GM10266 (cell line): Measurements from ENCODE around the gene POLD4.
A peak's percentile ranks its signal among the peaks of the same experiment; 100 is the strongest.

Experiments used
- DNase-seq: peaks from one replicate; pipeline ENCODE4 v3.0.0; 2012; ENCODE audit errors: extremely low spot score
- TF ChIP-seq, protein P1 (sequence below): IDR thresholded peaks from 2 replicates; pipeline ENCODE4 v1.5.1; 2012; ENCODE audit warnings: mild to moderate bottlenecking, low read depth; ENCODE audit not compliant: control insufficient read depth, insufficient read depth; ENCODE audit errors: missing control alignments

The POLD4 gene

DNA sequence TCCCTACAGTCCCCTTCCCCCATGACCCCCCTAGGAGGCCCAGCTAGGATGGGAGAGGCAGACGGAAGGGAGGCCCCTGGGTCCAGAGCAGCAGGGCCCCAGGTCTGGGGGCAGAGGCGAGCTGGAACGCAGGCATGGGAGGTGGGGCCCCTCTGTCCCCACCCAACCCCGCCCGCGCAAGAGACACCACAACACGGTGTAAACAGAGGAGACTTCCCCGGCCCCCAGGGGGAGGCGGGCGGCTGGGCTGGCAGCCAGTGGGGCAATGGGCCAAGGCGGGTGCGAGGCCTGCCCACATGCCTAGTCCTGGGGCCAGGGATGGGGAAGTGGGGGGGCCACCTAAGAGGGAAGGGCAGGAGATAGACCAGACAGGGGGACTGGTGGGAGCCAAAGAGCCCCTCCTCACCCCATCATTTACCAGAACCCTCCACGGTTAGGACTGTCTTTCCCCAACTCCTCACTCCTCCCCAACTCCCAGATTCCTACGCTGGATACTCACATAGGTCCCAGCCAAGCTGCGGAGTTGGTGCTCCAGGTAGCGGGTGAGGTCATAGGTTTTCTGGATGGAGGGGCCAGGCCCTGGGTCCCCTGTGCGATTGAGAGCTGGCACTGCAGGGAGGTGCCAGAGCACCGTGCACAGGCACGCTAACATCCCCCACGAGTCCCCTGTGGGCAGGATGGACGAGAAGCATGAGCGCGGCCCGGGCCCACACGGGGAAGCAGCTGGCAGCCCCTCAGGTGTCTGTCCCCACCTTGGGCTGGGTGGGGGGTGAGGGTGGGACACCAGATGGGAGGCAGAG is 13.8 kb upstream of the POLD4 start:
- no peak for DNase-seq
- TF ChIP-seq, protein P1, sequence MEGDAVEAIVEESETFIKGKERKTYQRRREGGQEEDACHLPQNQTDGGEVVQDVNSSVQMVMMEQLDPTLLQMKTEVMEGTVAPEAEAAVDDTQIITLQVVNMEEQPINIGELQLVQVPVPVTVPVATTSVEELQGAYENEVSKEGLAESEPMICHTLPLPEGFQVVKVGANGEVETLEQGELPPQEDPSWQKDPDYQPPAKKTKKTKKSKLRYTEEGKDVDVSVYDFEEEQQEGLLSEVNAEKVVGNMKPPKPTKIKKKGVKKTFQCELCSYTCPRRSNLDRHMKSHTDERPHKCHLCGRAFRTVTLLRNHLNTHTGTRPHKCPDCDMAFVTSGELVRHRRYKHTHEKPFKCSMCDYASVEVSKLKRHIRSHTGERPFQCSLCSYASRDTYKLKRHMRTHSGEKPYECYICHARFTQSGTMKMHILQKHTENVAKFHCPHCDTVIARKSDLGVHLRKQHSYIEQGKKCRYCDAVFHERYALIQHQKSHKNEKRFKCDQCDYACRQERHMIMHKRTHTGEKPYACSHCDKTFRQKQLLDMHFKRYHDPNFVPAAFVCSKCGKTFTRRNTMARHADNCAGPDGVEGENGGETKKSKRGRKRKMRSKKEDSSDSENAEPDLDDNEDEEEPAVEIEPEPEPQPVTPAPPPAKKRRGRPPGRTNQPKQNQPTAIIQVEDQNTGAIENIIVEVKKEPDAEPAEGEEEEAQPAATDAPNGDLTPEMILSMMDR, result no peak

DNA sequence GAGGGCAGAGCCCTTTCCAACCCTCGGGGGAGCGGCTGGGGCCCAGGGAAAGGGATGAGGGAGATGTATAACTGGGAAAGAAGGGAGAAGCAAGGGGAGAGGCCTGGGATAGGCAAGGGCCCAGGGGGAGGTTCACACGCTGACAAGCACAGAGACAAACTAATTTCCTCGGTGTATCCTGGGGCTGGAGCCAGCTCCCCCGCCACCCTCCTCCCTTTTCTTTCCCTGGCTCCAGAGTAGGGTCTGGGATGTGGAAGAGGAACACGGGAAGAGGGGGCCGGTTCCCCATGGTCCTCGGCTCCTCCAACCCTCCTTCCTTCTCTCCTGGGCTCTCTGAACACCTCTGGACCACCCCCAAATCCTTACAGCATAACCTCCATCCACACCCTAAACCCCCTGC is 13.2 kb upstream of the POLD4 start:
- TF ChIP-seq, protein P1, result no peak
- DNase-seq, result no peak

DNA sequence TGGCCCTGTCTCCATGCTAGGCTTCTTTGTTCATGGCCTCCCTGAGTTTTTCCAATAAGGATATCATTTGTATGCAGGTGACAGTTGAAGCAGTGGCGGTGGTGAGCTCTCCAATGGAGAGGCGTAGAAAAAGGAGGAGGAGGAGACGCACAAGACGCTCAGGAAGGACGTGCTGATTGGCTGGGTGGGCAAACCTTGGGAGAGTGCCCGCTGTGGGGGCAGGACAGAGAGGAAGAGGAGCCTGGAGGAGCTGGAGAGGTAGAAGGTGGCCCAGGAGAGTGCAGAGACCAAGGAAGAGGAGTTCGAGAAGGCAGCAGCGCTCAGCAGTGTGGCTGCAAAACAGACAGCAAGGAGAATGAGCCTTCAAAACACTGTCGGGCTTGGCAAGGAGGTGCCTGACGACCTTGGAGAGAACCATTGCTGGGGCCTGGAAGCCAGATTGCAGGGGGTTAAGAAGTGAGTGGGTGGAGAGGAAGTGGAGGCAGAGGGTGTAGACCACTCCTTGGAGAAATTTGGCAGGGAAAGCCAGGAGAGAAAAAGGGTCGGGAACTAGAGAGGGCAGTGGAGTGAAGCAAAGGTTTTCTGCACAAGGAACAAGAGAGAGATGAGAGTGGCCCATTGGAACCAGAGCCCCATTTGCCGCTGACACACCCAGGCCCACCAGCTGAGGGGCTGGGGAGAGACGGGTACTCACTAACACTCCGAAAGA is 12.5 kb upstream of the POLD4 start:
- TF ChIP-seq, protein P1, result no peak
- no peak for DNase-seq

DNA sequence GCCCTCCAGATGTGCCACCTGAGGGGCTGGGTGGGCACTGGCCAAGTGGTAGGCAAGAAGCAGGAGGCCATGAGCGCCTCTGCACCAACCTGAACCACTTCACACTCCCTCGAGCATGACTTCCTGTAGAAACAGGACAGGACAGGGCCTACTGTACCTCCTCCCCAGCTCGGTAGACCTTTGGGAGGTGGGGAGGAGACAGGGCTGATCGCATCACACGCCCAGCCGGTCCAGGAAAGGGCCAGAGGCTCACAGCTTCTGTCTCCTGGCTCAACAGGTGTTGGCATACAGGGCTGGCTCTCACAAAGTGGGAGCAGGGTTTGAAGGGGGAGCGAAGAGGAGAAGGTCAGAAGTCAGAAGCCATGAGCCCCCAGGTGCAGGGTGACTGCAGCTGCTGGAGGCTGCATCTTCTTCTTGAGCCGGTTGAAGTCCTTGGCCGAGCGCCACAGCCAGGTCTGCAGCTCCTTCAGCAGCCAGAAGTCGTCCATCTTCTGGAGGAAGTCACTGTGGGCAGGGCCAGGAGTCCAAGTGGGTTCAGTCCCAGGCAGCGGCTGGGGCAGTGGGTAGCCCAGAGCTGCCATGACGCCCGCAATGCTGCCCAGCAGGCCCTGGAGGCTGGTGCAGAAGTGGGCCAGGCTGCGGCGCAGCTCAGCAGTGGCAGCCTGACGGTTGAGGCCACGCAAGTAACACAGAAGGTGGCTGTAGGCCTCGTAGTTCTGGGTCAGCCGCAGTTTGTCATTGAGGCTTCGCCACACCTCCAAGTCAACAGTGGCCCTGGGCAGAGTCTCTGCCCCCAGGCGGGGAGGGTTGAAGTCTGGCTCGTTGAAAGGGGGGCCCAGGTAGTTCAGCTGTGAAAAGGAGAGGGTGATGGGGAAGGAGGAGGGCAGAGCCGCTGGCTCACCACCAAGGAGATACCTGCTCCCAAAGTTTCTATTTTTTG is 11.7 kb upstream of the POLD4 start:
- TF ChIP-seq, protein P1, result no peak

DNA sequence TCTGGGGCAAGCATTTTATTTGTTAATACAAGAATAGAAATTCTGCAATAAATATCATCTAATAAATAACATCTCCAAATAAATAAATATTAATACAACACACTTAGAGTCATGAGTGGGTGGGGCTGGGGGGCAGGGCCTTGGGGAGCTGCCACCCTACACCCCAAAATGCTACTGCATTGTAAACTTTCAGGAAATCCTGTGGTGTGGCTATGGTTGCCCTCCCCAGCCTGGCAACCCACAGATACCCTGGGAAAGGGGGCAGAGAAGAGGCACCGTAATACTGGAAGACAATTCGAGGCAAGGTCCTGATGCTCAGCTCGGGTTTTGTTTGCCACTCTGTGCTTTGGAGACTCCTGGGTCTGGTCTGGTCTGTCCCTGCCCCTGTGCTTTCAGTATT is 10.8 kb upstream of the POLD4 start:
- DNase-seq, result no peak
- TF ChIP-seq, protein P1, result no peak

More for the DNA sequence above, 11.7 kb upstream of the POLD4 start:
- DNase-seq, result no peak

DNA sequence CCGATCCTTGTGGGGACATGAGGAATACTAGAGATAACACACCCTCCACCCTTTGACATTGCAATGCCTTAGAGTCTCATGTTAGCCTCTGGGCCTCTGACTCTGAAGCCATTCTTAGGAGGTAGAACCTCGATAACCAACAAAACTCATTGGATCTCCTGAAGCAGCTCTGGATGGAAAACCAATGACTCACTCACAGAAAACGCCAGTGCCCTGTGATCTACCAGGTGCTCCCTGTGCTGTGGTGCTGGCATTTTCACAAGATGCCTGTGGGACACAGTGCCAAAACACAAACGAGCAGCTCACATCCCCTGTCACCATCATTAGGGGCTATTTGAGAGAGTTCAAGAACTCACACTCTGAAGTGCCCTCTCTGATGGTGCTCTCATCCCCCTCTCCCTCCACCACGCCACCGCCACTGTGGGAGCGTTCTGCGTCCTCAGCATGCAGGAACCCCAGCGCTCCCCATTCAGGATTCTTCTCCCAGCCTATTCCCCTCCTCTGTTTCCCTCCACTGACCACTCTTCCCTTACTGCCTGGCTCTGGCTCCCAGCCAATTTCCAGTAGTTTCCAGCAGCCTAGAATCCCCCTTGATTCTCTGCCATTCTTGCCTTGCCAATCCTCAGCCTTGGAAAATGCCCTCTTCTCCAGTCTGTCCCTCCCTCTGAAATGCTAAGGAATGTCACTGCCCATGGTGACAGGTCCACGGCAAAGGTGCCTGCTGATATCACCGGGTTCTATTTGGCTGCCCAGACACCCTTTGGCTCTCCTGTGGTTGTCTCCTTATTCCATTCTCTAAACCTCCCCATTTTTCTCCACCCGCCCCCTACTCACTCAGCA is 4.7 kb upstream of the POLD4 start:
- TF ChIP-seq, protein P1, result no peak
- DNase-seq, result peak; percentile 2
